EH (cell line): Measurements from ENCODE around the gene HK3.
A peak's percentile ranks its signal among the peaks of the same experiment; 100 is the strongest.

Experiments
- DNase-seq: peaks from one replicate; pipeline ENCODE4 v3.0.0-alpha.2; 2015; ENCODE audit warnings: low read depth

HK3 gene

GRCh38 chr5:176902102-176902814 lies 3.1 kb upstream of the HK3 start:
- no peak for DNase-seq

DNA sequence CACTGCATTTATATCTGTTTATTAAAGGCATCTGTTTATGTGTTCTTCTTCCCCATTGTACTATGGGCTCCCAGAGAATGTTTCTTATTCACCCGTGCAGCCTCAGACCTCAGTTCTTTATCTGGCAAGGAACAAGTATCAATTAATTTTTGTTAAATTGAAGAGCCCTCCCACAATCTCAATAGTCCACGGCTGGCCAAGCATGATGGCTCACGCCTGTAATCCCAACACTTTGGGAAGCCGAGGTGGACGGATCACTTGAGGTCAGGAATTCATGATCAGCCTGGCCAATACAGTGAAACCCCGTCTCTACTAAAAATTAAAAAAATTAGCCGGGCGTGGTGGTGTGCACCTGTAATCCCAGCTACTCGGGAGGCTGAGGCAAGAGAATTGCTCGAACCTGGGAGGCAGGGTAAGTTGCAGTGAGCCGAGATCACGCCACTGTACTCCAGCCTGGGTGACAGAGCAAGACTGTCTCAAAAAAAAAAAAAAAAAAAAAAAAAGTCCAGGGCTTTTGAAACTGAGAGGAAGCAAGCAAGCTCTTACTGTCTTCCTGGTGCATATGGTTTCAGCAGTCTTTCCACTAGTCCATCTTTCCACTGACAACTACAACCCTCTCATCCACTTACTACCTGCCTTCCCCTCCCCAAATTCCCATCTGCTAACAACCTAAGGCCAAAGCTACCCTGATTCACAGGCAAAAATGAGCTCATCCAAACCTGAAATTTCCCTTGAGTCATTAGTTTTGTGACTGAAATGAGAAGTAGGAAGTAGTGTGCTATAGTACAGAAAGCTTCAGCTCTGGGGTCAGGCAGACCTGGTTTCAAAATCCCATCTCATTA lies 2.3 kb upstream of the HK3 start:
- no peak for DNase-seq

DNA sequence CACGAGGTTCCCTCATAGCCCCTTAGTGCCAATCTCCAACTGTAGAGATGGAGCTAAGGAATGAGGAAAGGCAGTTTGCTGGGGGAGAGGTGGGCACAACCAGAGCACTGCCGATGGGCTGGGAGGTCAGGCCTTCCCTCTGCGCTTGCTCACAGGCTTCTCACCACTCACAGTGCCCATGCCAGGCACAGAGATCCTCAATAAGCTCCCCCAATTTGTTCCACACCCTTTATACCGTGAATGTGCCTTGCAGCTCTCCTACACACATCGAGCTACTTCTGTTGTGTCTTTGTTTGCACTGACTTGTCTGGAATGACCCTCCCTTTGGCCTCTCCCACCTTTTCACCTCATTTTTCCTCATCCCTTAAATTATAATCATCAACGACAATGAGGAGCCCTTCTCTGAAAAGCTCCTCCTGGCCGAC lies 1.6 kb upstream of the HK3 start:
- DNase-seq, result no peak

DNA sequence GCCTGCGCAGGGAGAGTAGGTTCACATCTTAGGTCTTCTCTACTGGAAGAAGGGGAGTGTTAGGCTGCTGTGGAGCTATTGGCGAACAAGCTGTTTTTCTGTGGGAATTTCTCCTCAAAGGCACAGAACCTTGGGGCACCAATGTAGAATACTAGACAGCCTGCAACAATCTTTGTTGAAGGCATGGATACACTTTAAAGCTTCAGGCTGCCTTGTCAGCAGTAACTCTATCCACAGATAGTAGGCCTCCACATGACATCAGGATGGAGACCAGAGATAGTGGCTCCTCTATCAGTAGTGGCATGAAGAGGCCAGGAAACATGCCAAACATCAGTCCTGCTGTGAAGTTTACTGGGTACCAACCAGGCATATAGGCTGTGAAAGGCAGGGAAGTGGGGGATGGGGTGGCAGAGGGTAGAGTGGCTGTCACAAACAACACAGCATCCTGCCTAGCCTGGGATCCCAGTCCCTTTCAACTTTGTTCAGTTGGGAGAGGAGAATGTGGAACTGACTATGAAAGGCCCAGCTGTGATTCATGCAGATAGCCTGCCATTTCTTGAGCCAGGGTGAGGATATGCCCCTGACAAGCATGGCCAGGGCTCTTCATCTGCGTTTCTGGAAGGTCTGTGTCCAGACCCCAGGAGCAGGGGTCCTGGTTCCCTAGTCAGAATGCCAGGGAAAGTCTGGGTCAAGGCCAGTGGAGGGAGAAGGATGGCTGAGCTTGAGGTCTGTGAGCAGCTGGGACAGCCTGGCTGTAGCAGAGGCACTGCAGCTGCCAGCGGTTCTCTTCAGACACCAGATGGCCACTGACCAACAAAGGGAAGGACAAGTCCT lies 1.0 kb upstream of the HK3 start:
- DNase-seq, result peak; percentile 5

DNA sequence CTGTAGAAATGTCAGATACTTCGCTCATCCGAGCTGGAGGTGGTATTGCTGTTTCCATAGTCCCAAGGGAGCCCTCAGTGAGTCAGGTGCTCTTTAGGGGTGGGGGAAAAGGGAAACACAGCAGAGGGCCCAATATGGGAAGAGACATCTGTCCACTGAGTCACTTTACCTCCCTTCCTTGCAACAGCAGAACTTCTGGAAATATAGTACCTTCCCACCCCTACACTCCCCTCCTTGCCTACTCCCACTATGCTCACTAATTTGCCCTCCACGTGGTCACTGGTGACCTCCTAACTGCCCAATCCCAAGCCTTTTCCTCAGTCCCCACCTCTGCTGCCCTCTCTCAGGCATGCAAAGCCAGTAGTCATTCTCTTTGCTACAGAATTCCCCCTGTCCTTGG lies 1.9 kb downstream of the HK3 start:
- DNase-seq, result no peak

GRCh38 chr5:176895831-176896230 lies 3.3 kb downstream of the HK3 start:
- no peak for DNase-seq

- no peak for DNase-seq
Observed at GRCh38 chr5:176894298-176894697, 4.8 kb downstream of the HK3 start.

DNA sequence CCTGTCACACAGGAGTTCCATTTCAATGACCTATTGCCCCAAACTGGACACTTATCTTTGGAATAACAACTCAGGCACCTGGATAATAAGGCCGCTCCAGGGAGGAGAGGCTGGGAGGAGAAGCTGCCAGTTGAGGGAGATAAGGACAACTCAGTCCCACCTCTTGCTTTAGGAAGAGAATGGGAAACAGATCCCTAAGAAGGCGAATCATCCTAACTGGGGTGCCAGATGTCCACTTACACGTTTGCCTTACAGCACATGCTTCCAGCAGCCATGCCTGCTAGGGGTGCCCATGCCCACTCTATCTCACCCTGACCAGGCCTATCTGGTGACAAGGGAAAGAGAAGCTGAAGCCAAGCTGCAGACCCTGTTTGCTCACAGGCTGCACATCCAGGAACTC lies 6.5 kb downstream of the HK3 start:
- no peak for DNase-seq

DNA sequence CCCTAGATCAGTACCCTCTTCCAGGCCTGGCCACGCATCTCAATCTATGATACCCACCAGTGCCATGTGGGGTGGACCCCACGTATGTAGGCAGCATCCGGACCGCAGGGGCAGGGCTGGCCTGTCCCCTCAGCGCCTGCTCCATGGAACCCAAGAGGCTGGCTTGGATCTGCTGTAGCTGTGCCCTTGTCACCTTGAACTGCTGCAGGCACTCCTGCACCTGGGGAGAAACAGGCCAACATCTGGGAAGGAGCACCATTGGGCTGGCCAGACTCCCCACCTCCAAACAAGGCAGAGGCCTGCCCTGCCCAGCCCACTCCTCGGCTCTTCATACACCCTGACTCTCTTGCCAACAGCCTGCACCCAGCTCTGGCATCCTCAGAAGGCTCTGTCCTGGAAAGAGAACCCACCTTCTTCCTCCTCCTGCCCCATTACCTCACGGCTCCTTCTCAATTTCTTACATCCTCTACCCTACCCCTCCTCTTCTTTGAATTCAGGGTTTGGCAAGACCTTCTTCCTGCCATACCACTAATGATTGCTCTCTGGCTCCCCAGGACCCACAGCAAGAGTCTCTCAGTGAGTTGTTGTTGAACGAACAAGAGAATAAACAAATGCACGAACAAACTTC lies 7.7 kb downstream of the HK3 start:
- DNase-seq, result no peak

- no peak for DNase-seq
Observed at GRCh38 chr5:176890455-176891330, 8.5 kb downstream of the HK3 start.

- no peak for DNase-seq
Observed at GRCh38 chr5:176889321-176890280, 9.5 kb downstream of the HK3 start.

DNA sequence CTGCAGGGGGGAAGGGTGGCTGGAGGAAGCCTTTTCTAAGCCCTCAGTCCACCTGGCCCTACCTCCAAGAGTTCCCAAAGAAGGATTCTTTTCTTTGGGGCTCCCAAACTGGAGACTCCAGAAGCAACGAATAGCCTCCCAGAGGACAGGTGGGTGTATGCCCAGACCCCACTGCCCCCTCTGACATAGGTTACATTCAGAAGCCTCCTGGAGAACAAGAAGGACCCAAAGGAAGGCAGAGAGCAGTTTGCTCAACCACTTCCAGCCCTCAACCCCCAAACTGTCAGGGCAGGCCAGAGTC lies 10.3 kb downstream of the HK3 start:
- no peak for DNase-seq

DNA sequence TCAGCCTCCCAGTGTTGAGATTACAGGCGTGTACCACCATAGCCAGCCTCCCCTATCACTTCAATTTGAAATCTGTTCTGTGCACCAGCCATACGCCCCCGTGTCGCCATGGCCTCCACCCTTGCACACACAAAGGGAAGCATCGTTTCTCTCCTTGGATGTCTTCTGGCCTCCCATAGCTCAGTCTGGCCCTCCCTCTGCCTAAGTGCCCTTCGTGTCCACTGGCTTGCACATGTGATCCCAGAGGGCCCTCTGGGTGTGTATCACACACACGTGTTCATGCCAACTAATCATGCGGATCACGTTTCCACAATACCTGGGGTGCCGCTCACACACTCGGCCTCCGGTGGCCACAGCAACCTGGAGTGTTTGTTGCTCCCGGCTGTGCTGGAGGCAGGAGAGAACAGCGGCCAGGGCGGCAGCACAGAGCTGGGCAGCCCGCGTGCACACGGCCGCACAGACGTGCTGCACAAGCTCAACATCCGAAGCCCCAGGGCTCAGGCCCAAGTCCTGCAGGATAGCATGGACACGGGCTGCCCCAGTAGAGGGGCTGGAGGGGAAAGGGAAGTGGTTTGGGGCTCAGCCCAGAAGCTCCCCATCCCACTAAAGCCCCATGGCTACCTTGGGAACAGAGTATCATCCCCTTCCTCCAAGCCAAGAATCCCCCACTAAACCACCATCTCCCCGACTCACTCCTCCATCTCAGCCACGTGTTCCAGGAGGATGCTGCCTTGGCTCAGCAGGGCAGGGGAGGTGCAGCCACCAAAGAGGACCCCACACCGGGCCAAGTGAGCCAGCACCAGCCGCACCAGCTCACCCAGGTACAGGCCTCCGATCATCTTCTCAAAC lies 10.9 kb downstream of the HK3 start:
- no peak for DNase-seq

- DNase-seq, result no peak
Observed at GRCh38 chr5:176887252-176887849, 11.8 kb downstream of the HK3 start.

DNA sequence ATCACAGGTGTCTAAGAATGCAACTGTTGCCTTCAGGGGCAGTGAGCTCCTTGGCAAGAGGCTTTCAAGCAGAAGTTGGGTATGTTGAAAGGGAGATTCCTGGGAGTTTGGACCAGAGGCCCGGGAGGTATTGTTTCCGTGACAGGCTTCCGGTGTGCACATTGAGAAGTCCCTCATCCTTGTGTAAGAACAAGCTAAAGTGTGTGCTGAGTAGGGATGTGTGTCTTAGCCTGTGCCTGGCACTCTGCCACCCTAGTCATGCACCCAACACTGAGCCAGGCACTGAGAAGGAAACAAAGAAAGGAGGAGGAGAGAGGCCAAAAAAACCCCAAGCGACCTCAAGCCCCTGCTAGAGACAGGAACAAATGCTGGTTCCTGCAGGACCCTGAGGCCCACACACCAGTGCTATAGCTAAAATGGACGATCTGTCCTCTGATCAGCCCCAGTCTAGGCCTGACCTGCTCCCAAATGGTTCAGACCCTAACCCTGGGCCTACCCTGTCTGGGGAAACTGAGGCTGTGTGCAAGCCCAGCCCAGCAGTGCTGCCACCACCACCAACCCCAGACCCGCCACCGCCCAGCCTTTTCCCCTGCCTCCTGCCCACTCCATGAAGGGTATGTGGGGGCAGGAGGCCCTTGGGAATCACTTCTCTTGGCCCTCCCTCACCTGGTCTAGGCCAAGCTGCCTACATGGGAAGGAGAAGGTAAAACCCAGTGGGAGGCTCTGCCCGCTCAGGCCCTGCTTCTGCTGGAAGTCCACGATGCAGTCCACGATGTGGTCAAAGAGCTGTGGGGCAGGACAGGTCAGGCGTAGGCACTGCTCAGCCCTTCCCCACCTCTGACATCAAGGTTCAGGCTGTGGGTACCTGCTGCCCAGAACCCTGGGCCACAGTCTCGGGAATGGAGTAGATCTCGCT lies 12.6 kb downstream of the HK3 start:
- no peak for DNase-seq

- DNase-seq, result no peak
Observed at GRCh38 chr5:176884571-176884890, 14.6 kb downstream of the HK3 start.

GRCh38 chr5:176883700-176884570 lies 15.2 kb downstream of the HK3 start:
- DNase-seq, result no peak
